DOHH2 (cell line): Measurements from ENCODE around the gene USP35.

Experiments
- EZH2phosphoT487 ChIP-seq: fragments of 200-600 bp; sonication (generic); IDR thresholded peaks from 2 replicates; pipeline ENCODE4 v1.6.1; 2017; ENCODE audit warnings: borderline replicate concordance, mild to moderate bottlenecking, antibody characterized with exemption, low read length, moderate library complexity, mixed read lengths
- TF ChIP-seq, protein P1 (sequence below): fragments of 200-600 bp; sonication (generic); IDR thresholded peaks from one replicate; pipeline ENCODE4 v1.5.1; 2014; ENCODE audit warnings: antibody characterized with exemption, mild to moderate bottlenecking, low read depth, low read length; ENCODE audit not compliant: poor library complexity, severe bottlenecking

- TF ChIP-seq EZH2phosphoT487 = no peak
- TF ChIP-seq, protein P1, sequence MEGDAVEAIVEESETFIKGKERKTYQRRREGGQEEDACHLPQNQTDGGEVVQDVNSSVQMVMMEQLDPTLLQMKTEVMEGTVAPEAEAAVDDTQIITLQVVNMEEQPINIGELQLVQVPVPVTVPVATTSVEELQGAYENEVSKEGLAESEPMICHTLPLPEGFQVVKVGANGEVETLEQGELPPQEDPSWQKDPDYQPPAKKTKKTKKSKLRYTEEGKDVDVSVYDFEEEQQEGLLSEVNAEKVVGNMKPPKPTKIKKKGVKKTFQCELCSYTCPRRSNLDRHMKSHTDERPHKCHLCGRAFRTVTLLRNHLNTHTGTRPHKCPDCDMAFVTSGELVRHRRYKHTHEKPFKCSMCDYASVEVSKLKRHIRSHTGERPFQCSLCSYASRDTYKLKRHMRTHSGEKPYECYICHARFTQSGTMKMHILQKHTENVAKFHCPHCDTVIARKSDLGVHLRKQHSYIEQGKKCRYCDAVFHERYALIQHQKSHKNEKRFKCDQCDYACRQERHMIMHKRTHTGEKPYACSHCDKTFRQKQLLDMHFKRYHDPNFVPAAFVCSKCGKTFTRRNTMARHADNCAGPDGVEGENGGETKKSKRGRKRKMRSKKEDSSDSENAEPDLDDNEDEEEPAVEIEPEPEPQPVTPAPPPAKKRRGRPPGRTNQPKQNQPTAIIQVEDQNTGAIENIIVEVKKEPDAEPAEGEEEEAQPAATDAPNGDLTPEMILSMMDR = no peak
Observed at GRCh38 chr11:78234006-78234405, 45.3 kb downstream of the USP35 start.
